Stimulated activated CD4-positive, alpha-beta T cell treated with anti-CD3 and anti-CD28 coated beads, Interleukin-12 subunit alpha, Interleukin-12 subunit beta, amount 100 ng/mL, for 4 hours (primary cell): ENCODE measurements around the gene CAMK1G.

ENCODE experiments used
- DNase-seq: peaks from one replicate; pipeline ENCODE4 v3.0.0-alpha.2; 2020

CAMK1G gene

GRCh38 chr1:209643285-209644020 is 59.9 kb downstream of the CAMK1G start:
- no peak for DNase-seq

DNA sequence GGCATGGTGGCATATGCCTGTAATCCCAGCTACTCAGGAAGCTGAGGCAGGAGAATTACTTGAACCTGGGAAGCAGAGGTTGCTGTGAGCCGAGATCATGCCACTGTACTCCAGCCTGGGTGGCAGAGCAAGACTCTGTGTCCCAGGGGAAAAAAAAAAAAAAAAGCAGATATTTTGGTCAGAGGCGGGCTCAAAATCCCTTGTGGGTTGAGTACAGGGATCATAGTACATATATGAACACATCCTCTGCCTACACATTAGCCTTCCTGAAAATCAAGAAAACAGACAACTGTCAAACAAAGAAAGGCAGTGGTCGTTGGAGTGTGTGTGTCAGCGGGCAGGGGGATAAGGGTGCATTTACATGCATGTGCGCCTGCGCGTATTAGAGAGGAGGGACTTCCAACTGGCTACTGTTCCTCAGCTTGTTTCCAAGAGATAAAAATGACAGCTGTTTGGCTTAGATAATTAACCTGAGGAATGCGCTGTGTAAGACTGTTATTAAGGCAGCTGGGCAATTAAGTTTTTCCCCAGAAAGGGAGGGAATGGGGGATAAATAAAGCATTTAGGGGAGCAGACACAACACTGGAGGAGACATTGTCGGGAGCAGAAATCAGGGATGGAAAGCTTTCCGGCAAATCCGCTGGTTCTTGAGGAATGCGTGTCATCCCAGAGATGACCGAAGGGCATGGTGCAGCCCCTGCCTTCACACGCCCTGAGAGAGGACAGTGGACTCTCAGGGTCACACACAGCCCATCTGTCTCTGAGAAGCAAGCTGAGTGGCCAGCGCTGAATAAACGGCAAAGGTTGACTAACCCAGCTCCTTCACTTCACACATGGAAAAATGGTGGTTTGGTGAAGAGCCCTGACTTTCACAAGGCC is 62.3 kb downstream of the CAMK1G start:
- no peak for DNase-seq

- no peak for DNase-seq
These were observed 63.0 kb downstream of the CAMK1G start for GRCh38 chr1:209646558-209646957.

DNA sequence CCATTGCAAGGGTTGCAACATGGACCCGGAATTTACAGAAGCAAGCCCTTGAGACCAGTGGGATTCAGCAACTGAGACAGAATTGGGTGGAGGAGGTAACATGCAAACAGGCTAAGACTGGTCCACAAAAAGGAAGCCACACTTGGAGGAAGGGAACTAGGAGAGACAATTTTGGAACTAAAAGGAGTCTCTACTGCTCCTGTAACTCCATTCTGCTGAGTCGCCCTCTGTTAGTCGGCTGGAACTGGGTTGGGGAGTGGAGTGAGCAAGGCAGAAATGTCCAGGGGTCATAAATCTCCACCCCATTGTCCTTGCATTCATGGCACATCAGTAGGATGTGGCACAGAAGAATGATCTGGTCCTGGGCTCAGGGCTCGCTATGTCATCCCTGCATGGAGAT is 63.6 kb downstream of the CAMK1G start:
- DNase-seq, result no peak

DNA sequence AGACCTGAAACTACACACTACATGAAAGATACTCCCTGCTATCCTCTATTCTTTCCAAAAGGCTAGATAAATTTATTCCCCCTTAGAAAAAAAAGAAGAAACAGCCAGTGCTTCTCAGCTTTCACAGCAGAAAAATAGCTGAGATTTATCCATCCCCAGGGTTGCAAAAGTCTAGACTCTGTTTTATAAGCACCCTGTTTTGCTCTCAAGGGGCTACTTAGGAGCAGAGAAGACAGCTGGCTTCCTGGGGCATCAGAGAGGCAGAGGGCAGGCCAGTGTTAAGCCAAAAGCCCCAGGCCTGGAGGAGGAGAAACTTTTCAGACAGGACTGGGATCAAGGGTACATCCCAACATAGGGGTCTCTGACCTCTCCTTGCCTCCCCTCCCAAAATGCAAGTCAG is 64.8 kb downstream of the CAMK1G start:
- no peak for DNase-seq

DNA sequence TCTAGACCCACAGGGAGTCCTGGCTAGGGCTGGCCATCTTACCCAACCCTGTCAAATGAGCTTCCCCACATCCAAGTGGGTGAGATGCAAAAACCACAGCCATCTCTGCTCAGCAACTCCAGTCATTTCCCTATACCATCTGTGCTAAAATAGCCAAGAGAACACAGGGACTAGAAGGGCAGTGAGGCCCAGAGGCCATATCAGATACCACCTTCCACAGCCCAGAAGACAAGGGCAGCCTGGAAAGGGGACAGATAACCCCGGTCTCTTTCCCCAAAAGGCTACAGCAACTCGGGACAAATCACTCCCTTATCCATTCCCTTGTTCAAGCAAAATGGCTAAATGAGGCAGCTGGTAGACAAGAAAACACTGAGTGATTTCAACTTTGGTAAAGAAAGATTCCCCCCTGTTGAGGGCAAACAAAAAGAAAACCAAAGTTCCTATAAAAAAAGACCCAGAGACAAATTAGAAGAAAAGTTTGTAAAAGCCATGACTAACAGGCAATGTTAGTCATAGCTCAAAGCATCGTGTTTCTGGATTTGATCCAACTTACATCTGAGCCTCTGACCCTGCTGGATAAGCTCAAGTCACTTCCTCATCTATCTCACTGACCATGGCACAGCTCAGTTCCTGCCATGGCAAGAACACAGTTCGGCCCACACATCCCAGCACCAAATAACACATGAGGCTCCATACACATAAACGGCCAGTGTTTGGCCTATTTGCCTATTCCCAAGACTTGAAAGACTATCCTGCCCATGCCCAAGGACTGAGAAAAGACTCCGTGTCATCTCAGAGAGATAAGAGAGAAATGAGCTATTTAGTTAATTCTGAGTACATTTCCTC is 65.6 kb downstream of the CAMK1G start:
- DNase-seq, result no peak

GRCh38 chr1:209650454-209650853 is 66.9 kb downstream of the CAMK1G start:
- no peak for DNase-seq

- DNase-seq, result peak; percentile 47
These were observed 67.6 kb downstream of the CAMK1G start for GRCh38 chr1:209651138-209651587.

DNA sequence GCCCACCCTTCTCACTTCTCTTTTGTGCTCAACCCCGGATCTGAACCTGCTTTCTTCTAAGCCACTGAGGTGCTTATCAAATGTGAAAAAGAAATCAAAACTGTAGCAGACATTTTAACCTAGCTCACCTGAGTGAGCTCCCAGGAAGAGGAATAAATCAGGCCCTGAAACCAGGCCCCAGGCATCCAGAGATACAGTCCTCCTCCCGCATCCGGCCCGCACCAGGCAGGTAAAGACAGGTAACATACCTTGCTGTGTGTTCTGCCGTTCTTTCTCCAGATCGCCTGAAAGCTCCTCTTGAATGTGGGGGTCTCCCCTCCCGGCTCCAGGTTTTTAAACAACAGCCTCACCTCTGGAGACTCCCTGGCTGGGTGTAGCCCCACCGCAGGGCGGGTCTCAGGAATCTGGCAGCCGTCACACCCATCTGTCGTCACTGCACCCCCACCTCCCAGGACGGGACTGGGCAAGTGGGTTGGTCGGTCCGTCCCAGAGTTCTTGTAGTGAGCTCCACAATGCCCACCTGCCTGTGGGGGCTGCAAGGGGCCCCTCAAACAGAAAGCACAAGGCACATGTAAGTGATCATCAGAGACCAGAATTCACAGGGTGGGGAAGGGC is 68.7 kb downstream of the CAMK1G start, which contains the start of gene LAMB3:
LAMB3 (minus strand) TSS at position 305 of the 615 bp plus-strand sequence. CDS start 1,481 bp downstream, outside the sequence.
- DNase-seq, result no peak

DNA sequence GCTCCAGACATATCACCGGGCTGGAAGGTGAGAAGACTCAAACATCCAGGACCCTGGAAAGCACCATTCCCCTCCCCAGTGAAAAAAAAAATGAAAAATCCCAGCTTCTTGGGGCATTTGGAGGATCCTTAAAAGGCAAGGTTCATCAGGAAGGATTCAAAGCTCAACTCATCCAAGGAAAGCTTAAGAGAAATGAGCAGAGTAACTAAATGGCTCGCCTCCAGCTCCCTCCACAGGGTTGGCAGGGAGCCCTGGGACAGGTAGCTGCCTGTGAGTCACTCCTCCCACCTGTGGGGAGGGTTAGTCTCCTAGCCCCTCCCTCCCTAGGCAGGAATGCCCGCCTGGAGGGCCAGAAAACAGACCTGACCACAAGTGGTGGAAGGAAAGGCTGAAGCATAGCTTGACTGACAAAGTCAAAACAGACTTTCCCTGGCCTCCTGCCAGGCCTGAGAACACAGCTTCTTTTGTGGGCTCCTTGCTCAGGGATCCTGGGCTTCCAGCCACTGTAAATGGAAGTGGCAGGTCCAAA is 69.4 kb downstream of the CAMK1G start:
- peak; percentile 49 for DNase-seq

GRCh38 chr1:209653915-209654351 is 70.4 kb downstream of the CAMK1G start:
- DNase-seq, result no peak

DNA sequence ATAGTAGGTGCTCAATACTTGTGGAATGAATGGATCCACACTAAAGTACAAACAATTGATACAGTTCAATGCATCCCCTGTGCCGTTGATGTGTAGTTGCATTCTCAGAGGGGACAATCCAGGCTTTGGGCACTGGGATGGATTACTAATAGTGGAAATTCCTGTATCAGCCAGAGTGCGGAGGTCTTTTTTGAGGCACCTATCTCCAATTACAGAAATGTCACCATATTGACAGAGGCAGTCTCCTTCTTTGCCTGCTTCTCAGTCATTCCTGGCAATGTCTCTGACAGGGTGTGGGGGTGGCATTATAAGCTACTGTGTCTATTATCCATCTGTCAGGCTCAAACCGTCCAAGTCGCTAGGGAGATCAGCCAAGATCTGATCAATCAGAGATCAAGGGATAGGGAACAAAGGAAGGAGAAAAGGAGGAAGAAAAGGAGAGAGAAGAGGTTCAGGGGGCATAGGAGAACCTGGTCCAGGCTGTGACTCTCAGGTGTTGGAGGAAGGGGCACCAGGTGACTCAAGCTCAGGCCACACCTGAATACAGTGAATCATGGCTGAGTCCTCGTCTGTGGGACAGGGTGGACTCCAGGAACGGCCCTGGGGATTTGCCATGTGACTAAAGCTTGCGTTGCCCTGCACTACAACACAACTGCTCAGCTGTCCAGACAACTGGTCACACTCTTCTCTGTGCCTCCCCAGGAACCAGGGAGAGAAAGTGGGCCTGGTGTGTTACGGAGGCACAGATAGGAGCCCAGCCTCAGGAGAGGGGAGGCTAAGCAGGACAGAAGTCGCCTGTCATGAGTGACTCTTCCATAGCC is 72.1 kb downstream of the CAMK1G start:
- DNase-seq, result no peak

DNA sequence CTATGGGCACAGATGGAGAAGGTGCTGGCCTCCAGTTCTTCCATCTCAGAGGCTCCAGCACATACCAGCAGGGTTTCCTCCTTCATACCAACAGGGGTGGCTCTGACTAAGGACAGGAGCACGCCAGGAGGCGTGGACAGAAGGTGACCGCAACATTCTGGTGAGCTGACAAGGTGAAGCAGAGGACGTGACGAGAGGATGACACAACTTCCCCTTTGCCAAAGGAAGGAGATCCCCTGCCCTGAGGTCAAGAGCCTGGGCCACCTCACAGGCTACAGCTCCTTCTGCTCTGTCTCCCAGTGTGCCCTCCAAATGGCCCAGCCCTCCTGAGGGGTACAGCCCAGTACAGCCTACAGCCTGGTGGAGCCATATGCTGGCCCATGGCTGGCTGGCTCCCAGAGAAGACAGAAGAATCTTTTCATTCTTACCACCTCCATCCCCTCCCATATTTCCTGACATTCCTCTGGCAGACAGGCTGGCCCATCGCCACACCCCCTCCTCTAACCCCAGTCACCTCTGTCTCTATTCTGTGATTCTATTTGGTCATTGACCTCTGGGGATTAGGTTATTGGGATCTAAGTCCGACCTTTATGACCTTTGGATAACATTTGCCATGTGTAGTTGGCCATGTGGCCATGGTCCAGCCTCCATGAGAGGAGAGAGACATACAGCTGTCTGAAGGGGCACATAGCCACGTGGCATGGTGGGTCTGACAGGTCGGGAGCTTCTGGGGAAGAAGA is 73.8 kb downstream of the CAMK1G start:
- no peak for DNase-seq

GRCh38 chr1:209657918-209658317 is 74.4 kb downstream of the CAMK1G start:
- no peak for DNase-seq

- DNase-seq, result no peak
These were observed 76.4 kb downstream of the CAMK1G start for GRCh38 chr1:209659909-209660308.

GRCh38 chr1:209661071-209661470 is 77.6 kb downstream of the CAMK1G start:
- DNase-seq, result no peak

- DNase-seq, result no peak
These were observed 79.4 kb downstream of the CAMK1G start for GRCh38 chr1:209662879-209663327.
